HG03457 (cell line): ENCODE measurements around the gene NUMB.

ENCODE experiments used
- ATAC-seq: cut with Tn5 transposase; IDR thresholded peaks from one replicate; pipeline ENCODE4 v1.9.1; 2021; ENCODE audit warnings: moderate number of reproducible peaks; ENCODE audit not compliant: unreplicated experiment

The NUMB gene

DNA sequence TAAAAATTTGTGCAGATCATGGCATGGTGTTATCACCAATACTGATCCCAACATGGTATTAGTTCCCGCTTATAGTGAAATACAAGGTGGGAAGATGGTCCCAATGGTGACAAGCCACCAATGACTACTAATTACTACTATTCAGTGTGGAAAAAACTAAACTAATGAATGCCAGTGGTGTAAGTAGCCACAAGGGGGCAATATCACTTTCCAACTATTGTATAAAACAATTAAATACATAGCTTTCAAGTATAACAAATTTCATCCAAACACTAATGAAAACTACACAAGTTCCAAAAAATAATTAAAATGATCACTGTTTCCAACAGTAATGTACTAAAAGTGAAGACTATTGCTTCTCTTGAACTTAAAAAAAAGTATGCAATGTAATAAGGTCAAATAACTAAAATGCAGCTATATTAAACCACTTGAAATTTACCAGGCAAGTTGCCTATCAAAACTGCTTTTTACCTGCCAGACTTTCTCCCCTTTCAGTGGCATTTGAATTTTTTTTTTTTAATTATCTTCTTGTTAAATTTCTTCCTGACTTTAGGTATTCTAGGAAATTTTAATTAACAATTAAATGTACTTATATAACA is 163.0 kb downstream of the NUMB start:
- no peak for ATAC-seq

DNA sequence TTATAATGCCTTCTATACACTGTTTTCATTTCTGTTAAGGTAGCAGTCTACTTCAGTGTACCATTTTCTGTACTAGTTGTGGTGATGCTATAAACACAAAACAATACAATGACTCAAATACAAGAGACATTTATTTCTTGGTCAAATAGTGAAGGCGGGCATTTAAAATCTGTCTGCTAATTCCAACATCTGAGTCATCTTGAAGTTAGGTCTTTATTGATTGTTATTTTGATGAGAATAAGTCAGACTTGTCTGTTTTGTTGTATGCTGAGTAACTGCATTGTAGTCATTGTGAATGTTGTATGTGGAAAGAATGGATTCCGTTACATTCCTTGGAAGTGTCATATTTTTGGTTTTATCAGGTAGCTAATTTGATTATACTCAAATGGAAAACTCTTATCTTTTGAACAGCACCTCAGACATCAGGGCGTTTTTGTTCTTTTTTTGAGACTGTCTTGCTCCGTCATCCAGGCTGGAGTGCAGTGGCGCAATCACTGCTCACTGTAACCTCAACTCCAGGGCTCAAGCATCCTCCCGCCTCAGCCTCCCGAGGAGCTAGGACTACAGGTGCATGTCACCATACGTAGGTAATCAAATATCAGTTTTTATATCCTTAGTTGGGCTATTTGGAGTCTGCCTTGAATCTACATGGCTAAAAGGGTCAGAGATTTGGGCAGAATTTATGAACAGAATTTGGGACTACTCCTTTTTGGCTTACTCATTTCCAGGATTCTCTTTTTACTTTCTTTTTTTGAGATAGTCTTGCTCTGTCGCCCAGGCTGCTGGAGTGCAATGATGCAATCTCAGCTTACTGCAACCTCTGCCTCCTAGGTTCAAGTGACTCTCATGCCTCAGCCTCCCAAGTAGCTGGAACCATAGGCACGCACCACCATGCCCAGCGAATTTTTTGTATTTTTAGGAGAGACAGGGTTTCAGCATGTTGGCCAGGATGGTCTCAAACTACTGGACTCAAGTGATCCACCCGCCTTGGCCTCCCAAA is 164.3 kb downstream of the NUMB start:
- ATAC-seq: no peak

DNA sequence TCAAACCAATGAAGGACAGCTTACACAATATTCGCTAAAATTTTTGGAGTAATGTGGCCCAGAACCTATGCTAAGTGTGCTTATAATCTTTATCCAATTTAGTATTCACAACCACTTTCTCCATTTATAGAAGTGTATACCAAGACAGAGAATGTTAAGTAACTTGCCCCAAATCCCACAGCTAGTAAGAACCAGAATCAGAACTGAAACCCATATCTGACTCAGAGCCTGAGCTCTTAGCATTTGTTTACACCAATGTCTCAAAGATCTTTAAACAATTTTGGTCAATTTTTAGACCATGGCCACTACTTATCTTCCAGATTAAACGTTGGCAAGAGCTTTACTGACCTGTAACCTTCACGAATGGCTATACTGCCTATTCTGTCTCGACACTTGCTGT is 168.1 kb downstream of the NUMB start:
- ATAC-seq: no peak

DNA sequence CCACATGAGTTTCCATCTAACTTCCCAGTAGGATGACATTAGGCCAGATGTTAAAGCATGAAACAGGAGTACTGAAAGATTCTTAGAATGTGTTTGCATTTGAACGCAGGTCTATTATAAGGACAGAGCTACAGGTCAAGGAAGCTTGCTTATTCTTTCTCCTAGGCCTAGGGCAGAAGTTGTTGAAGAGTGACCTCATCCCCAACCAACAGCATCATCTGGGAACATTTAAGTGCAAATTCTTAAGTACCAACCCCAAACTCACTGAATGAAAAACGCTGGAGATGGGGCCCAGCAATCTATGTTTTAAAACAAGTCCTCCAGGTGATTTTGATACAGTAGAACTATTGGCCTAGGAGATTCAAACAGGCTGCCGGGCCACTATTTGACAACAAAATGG is 168.6 kb downstream of the NUMB start:
- ATAC-seq: no peak

DNA sequence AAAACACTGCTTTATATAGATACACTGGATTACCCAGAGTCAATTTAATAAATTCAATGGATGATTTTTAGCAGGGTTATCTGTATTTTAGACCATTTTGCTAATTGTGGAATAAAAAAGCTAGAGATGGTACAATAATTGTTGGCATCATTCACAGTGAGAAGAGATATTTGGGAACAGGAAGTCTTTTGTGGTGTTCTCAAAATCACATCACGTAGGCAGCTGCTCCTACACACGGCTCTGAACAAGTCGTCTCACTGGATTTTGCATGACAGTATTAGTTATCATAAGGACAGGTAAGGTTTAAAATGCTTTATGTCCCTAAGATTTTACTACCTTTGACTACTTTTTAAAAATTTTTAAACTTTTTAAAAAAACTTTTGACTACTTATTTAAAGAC is 169.0 kb downstream of the NUMB start:
- ATAC-seq: no peak

DNA sequence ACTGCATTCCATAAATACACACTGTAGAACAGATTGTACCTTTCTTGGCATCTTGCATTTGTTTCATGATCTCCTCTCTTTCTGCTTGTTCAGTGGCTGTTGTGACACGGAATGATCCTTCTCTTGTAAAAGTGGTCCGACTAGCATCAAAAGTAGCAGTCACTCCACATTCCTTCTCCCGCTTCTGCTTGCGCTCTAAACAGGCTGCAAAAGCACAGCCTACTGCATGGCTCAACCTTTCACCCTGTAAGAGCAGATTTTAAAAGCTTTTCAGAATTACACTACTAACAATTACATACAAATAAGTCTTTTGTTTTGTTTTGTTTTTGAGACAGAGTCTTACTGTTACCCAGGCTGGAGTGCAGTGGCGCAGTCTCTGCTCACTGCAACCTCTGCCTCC is 171.3 kb downstream of the NUMB start:
- ATAC-seq: no peak

DNA sequence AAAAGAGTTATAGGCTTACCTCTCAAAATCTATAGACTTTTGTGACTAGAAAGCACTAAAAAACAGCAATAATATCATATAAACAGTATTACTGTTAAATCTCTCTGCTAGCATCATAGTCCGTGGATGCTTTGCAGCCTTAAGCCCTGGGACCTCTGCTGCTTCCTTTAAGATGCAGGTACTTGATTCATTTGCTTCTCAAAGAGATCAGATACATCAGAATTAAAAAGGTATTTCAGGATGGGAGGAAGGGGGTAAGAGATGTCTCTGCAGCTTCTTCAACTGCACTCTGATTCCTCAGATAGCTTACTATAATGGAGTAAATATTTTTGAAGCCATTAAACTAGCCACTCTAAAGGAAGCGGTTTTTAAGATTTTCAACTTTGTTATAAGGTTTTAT is 171.7 kb downstream of the NUMB start:
- no peak for ATAC-seq

DNA sequence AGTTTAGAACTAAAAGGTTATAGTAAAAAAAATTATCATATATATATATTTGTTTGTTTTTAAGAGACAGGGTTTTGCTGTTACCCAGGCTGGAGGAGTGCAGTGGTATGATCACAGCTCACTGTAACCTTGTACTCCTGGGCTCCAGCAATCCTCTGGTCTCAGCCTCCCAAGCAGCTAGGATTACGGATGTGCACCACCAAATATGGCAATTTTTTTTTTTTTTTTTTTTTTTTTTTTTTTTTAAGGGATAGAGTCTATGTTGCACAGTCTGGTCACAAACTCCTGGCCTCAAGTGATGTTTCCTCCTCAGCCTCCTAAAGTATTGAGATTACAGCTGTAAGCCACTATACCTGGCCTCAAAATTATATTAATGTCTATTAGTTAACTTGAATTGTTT is 172.4 kb downstream of the NUMB start:
- ATAC-seq: no peak

DNA sequence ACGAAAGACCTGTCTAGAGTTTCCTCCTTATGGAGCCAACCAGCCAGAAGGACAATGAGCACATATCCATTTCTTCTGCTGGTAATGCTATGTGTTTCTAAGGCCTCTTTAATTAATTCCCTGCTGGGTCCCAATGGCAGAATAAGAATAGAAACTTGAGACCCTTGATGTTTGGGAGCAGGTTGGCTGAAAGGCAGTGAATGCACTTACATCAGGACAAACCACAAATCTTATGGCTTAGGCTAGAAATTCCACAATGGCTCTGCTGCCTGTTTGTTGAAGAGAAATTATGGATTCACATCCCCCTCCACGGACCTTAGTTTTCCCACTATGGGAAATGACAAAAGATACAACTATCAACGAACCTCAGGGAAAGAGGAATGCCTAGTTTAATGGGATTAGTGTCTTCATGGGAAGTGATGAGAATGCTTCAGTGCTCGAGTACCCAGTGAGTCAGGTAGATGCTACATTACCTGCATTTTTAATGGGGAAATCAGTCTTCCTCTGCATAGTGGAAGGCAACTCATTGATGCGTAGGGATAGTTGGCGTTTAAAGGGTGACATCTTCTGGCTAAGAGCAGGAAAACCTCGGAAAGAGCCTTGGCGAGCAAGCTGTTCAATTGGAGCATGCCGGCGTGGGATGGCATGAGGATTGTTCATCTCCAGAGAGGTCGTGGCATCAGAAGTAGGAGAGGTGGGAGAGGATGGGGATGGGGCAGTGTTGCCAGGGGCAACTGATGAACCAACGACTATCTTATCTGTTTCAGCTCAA is 174.6 kb downstream of the NUMB start:
- no peak for ATAC-seq

DNA sequence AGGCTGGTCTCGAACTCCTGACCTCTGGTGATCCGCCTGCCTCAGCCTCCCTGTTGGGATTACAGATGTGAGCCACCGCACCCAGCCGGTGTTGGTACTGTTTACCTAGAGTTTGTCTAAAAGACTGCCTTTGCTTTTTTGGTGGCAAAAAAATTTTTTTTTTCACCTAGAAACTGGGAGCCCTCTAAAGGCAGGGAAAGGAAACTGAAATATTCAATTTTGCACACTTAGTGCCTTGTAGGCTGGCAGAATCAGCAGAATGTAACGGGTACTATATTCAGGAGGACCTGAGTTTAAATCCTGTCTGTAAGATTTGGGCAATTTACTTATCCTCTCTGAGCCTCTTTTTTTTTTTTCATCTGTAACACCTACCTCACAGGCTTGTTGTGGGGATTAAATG is 177.4 kb downstream of the NUMB start:
- ATAC-seq: no peak

DNA sequence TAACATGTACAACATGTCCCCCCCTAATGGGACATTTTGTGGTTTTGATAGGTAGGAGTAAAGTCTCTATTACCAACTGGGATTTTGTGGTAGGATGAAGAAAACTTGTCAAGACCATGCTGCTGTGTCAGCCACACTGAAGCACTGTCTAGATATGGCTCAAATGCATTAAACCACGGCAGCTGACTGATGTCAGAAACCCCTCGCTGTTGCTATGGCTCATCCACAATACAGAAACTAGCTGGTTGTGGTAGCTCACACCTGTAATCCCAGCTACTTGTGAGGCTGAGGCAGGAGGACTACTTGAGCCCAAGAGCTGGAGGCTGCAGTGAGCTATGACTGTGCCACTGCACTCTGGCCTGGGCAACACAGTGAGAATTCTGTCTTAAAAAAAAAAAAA is 181.0 kb downstream of the NUMB start:
- no peak for ATAC-seq

DNA sequence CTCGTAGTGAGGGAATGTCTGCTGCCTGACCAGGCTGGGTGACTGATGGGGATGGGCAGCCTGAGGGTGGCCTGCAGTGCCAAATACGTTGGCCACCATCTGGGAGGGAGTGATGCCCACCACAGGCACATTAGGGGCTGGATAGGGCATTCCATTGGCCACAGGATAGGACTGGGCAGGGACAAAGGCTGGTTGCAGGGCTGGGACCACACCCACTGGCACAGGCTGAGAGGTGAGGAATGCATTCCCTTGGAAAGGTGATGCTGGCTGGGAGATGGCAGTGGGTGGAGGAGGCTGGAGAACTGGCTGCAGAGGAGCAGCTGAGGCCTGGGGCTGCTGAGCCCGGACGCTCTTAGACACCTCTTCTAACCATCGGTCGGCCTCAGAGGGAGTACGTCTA is 181.5 kb downstream of the NUMB start:
- no peak for ATAC-seq

DNA sequence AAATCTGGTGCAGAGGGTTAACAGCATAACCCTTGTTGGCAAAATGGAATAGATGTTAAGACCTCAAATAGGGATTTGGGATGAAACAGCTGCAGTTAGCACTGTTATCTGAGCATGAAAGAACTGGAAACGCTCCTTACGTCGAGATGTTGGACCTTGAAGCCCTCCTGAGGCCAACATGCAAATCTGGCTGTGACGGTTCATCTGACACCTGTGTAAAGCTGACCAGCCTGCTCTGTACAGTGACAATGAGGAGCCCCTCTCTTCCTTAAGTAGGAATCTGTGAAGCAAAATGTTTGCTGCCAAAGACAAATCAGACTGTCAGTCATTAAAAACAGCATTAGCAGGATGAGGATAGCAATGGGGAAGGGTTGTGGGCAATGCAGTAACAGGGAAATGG is 184.5 kb downstream of the NUMB start:
- ATAC-seq: no peak

DNA sequence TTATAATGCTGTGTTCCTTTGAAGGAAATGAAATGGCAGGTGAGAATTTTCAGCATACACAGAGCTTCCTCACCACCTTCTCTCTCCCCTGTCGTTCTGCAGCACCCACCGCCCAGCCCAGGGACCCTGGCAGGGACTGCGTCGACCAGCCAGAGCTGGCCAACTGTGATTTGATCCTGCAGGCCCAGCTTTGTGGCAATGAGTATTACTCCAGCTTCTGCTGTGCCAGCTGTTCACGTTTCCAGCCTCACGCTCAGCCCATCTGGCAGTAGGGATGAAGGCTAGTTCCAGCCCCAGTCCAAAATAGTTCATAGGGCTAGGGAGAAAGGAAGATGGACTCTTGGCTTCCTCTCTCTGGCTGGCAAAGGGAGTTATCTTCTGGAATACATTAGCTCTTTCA is 186.0 kb downstream of the NUMB start:
- ATAC-seq: no peak

DNA sequence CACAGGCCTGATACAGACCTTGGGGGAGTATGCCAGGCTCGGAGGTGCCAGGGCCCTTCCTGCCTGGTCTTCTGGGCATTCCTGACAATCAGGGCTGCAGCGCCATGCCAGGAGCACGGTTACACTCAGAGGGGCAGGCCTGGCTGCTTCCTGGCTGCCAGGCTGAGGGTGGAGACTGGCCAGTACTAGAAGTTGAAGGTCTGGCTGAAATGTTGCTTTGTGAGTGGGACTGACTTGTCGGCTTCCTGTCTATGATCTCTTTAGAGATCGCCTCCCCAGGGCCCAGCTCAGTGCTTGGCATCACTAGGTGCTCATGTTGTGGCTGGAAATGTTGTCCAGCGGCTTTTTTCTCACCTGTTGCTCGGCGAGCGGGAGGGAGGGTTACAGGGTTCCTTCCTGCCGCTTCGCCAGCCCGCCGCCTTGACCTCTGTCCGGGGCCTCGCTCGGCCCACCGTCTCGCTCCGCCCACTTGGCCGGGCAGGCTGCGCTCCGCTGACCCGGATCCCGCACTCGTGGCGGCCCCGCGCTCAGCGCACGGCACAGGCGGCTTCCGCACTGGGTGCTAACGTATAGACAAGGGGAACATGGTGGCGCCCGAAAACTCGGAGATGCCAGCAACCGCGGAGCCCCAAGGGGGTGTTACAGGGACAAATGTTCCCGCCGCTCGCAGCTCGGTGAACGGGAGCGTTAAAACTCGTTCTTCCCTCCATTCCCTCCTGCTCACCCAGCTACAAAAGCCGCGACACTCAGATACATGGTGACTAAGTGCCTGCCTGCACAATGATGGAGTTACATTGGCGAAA is 188.4 kb downstream of the NUMB start:
- peak; percentile 74 for ATAC-seq

DNA sequence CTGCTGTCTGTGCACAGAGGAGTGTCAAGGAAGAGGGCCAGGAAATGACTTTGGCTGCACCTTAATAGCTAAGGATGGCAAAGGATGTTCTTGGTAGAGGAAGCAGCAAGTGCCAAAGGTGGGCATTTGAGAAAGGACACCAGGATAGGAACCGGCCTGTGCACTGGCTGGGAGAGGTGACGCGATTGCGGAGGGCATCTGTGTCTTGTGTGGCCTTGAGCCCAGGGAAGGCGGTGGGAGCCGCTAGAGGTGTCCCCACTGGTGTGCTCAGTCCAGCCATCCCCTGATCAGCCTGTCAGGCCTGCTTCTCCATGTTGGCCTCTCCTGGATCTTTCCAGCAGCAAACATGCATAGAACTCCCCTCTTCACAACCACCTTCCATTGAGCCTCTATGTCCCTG is 190.9 kb downstream of the NUMB start:
- ATAC-seq: no peak

DNA sequence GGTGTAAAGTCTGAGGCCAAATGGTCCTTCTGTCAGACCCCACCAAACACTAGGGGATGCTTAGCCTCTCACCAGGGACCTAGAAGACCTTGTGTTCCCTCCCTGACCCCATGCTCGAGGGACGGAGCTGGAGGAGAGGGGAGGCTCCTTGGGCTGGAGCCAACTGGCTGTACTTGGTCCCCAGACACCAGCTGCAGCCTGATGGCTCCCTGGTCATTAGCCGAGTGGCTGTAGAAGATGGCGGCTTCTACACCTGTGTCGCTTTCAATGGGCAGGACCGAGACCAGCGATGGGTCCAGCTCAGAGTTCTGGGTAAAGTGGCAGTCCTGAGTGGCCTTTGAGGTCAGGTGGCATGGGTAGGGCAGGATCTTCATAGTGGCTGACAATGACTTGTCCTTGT is 192.0 kb downstream of the NUMB start:
- no peak for ATAC-seq

DNA sequence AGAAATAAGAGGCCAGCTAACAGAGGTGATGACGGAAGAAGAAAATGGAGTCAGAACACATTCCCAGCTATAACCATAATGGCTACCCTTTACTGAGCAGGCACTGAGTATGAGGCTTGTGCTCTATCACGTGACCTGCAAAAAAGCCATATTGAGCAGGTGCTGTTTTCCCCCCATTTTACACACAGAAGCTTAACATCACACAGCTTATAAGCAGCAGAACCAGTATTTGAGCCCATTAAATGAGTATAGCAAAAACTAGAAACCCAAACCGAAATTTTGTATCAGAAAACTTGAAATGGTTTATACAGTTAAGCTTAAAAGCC is 192.7 kb downstream of the NUMB start:
- ATAC-seq: no peak

DNA sequence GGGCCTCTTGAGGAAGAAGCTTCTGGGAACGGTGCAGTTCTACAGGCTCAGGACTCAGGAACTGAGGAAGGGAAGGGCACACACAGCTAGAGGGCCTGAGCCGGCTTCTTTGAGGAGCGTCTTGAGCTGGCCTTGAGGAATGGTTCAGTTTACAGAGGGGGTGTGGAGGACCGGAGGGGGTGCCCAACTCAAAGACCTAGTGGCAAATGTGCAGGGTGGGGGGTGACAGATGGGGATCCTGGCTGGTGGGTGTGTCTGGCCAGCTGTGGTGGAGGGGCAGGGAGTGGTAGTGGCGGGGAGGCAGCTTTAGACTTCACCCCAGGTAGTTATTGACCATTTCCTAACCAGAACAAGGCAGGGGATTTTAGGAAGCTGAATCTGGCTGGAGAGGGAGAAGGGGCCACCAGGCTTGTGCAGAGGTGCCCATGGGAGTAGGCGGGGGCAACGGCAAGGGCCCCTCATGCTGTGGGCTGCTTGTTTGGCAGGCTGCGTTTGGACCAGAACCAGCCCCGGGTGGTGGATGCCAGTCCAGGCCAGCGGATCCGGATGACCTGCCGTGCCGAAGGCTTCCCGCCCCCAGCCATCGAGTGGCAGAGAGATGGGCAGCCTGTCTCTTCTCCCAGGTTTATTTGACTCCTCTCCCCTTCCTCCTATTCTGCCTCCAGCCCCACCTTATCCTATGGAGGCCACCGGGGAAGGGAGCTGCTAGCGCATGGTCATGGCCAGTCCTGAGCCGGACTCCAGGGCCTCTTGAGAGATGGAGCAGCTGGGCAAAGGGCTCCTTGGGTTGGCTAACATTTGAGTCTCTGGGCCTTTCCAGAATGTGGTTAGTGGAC is 193.2 kb downstream of the NUMB start:
- no peak for ATAC-seq
